ENCODE results near the gene JMJD1C. TPM values are rescaled to one million over a fixed set of nuclear protein-coding genes. Genes with fewer than 3 reads are reported as not detected.

Gene JMJD1C
- total and polyA plus RNA-seq, 9 donors, result 45.4 to 140 (median 78.2) TPM

- H3K36me3 ChIP-seq, result no peaks in the 10 kb centered on the region
- H3K4me3 ChIP-seq, result no peak overlapping the region
- no peaks in the 10 kb centered on the region for H3K27me3 ChIP-seq
- peaks cover 9% of the 10 kb centered on the region for H3K4me1 ChIP-seq (ENCODE audit: insufficient read depth)
- DNase-seq, result no peak
- no peak overlapping the region for H3K27ac ChIP-seq
- no peaks in the 10 kb centered on the region for H3K9me3 ChIP-seq
- no peak for TF ChIP-seq EP300 (IDR thresholded peaks at IDR 0.05)
- TF ChIP-seq CTCF (IDR thresholded peaks at IDR 0.05), result no peak
- TF ChIP-seq POLR2A (IDR thresholded peaks at IDR 0.05), result no peak
- intact Hi-C loops (cut with DNase I), result loop anchor here in 1 of 4 donors (10.0 kb wide), 1 partner anchor 271 kb away; no protein-coding TSS in a partner anchor
- 91 to 93% (median 92%) methylated on average over 4 of the region's 4 CpGs for WGBS, 3 donors
Measured at GRCh38 chr10:63205421-63205820, 260.4 kb downstream of the JMJD1C start.

GRCh38 chr10:63204667-63205391, 260.9 kb downstream of the JMJD1C start:
- Histone ChIP-seq H3K4me3 (no peak overlapping the region), H3K27me3 (no peaks in the 10 kb centered on the region), H3K4me1 (ENCODE audit: insufficient read depth) (peaks cover 10% of the 10 kb centered on the region), H3K36me3 (no peaks in the 10 kb centered on the region), H3K27ac (no peak overlapping the region), H3K9me3 (no peaks in the 10 kb centered on the region)
- intact Hi-C loops (cut with DNase I), result loop anchor here in 1 of 4 donors (10.0 kb wide), 1 partner anchor 270 kb away; no protein-coding TSS in a partner anchor
- DNase-seq, result no peak
- 79% methylated on average over 4 of the region's 4 CpGs for WGBS, 3 donors
- TF ChIP-seq CTCF (IDR thresholded peaks at IDR 0.05), result no peak
- no peak for TF ChIP-seq POLR2A (IDR thresholded peaks at IDR 0.05)
- TF ChIP-seq EP300 (IDR thresholded peaks at IDR 0.05), result no peak

- no peaks in the 10 kb centered on the region for H3K36me3 ChIP-seq
- H3K27me3 ChIP-seq, result no peaks in the 10 kb centered on the region
- no peak overlapping the region for H3K4me3 ChIP-seq
- no peak overlapping the region for H3K27ac ChIP-seq
- H3K4me1 ChIP-seq (ENCODE audit: insufficient read depth), result peaks cover 9% of the 10 kb centered on the region
- intact Hi-C loops (cut with DNase I), result loop anchor here in 1 of 4 donors (10.0 kb wide), 1 partner anchor 266 kb away; no protein-coding TSS in a partner anchor
- DNase-seq, result no peak
- TF ChIP-seq EP300 (IDR thresholded peaks at IDR 0.05) (no peak), POLR2A (IDR thresholded peaks at IDR 0.05) (no peak), CTCF (IDR thresholded peaks at IDR 0.05) (no peak)
- H3K9me3 ChIP-seq, result no peaks in the 10 kb centered on the region
- 0 to 2% (median 0%) methylated on average over 1 of the region's 1 CpG for WGBS, 3 donors
Measured at GRCh38 chr10:63201118-63201517, 264.7 kb downstream of the JMJD1C start.

- Histone ChIP-seq H3K36me3 (no peaks in the 10 kb centered on the region), H3K9me3 (no peaks in the 10 kb centered on the region), H3K27ac (no peak overlapping the region), H3K27me3 (no peaks in the 10 kb centered on the region), H3K4me3 (no peak overlapping the region), H3K4me1 (ENCODE audit: insufficient read depth) (peaks cover 7% of the 10 kb centered on the region)
- DNase-seq, result no peak
- 21 to 35% (median 27%) methylated on average over 6 of the region's 6 CpGs for WGBS, 3 donors
- intact Hi-C loops (cut with DNase I), result loop anchor here in 1 of 4 donors (10.0 kb wide), 1 partner anchor 266 kb away; no protein-coding TSS in a partner anchor
- TF ChIP-seq POLR2A (IDR thresholded peaks at IDR 0.05) (no peak), EP300 (IDR thresholded peaks at IDR 0.05) (no peak)
Measured at GRCh38 chr10:63200431-63200830, 265.3 kb downstream of the JMJD1C start.

- intact Hi-C loops (cut with DNase I), result loop anchor here in 1 of 4 donors (10.0 kb wide), 1 partner anchor 265 kb away; no protein-coding TSS in a partner anchor
- WGBS, 3 donors, result 92 to 96% (median 95%) methylated on average over 2 of the region's 2 CpGs
- Histone ChIP-seq H3K4me1 (ENCODE audit: insufficient read depth) (peaks cover 7% of the 10 kb centered on the region), H3K36me3 (no peaks in the 10 kb centered on the region), H3K27me3 (no peaks in the 10 kb centered on the region), H3K4me3 (no peak overlapping the region), H3K27ac (no peak overlapping the region), H3K9me3 (no peaks in the 10 kb centered on the region)
- no peak for DNase-seq
- TF ChIP-seq CTCF (IDR thresholded peaks at IDR 0.05), result no peak
- TF ChIP-seq POLR2A (IDR thresholded peaks at IDR 0.05), result no peak
- TF ChIP-seq EP300 (IDR thresholded peaks at IDR 0.05), result no peak
Measured at GRCh38 chr10:63199716-63200115, 266.1 kb downstream of the JMJD1C start.

Data from ovary (tissue), 9 donors.